ENCODE measurements around the gene SDHC. TPM values are rescaled to one million over a fixed set of nuclear protein-coding genes. Genes with fewer than 3 reads are reported as not detected.

Gene SDHC
- total and polyA plus RNA-seq, 2 donors: 19.8 to 93.5 TPM

DNA sequence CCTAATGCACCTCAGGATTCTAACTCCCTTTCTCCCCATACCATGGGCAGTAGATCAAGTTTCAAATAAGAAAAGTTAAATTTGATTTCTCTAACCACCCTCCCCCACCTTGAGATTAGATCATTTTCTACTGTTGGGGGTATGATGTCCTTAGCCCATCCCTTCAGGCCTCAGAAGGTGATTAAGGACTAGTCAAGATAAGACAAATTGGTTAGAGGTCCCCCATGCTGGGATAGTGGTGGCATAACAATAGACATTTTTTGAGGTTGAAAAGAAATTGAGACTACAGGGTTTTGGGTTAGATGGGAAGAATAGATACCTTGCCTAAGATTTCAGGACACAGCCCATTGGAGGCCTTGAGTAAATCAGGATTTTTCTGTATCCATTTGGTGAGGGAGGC lies 51.0 kb downstream of the SDHC start:
- Histone ChIP-seq H3K4me3 (ENCODE audit: low read length in 2 of 2) (no peak overlapping the region), H3K9me3 (ENCODE audit: control insufficient read depth in 2 of 2, insufficient read depth in 1 of 2, low read length in 1 of 2) (no peaks in the 10 kb centered on the region), H3K4me1 (ENCODE audit: control insufficient read depth in 2 of 2, insufficient read depth in 2 of 2, low read length in 2 of 2) (no peaks in the 10 kb centered on the region), H3K27ac (ENCODE audit: low read depth in 1 of 2, low read length in 1 of 2) (no peak overlapping the region), H3K36me3 (ENCODE audit: control insufficient read depth in 2 of 2, insufficient read depth in 2 of 2, low read length in 1 of 2) (peaks cover 24 to 27% of the 10 kb centered on the region in 2 donors), H3K27me3 (ENCODE audit: control insufficient read depth in 2 of 2, insufficient read depth in 1 of 2, low read length in 1 of 2) (no peaks in the 10 kb centered on the region)
- DNase-seq (ENCODE audit: low read depth in 6 of 9, low spot score in 9 of 9): no peak

DNA sequence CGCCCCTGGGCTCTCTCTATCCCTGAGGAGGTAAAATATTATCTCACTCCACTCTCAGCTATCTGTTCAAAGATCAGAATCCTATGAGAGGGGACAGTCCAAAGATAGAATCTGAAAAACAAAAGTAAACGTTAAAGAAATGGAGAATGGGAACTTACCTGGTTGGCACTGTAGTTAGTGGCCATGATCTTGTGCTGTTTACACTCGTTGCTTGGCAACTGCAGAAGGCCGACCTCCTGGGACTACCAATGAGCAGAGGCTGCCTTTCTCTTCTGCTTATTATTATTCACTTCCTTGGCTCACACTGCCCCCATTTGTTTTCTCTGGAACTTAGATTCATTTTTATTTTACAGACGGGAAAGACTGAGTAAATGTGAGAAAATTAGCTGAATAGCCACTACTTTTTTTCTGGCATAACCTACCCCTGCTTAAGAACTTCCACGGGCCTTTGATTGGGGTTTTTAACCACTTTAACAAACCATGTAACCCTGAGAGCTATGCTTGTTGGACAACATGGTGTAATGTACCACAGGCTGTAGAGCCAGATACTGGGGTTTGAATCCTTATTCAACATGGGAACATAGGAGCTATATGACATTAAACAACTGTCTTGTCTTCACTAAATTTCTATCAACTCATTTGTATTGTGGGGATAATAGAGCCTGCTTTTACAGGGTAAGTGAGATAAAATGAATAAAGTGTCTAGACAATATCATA lies 53.7 kb downstream of the SDHC start, which contains the start of gene CFAP126:
Gene CFAP126, minus strand, starts transcription at position 193 of the 717 bp plus-strand sequence. Its CDS starts 8 bp downstream, at position 185.
- peak in 4 of 9 donors; percentile 15 to 54 (median 16) for DNase-seq (ENCODE audit: low read depth in 6 of 9, low spot score in 9 of 9)
- H3K36me3 ChIP-seq (ENCODE audit: control insufficient read depth in 2 of 2, insufficient read depth in 2 of 2, low read length in 1 of 2): peaks cover 22 to 23% of the 10 kb centered on the region in 2 donors
- no peaks in the 10 kb centered on the region for H3K4me1 ChIP-seq (ENCODE audit: control insufficient read depth in 2 of 2, insufficient read depth in 2 of 2, low read length in 2 of 2)
- WGBS: 32% methylated on average over 6 of the region's 6 CpGs
- H3K4me3 ChIP-seq (ENCODE audit: low read length in 2 of 2): no peak within 1 kb of the TSS
- no peak within 1 kb of the TSS for H3K27ac ChIP-seq (ENCODE audit: low read depth in 1 of 2, low read length in 1 of 2)
- no peaks in the 10 kb centered on the region for H3K27me3 ChIP-seq (ENCODE audit: control insufficient read depth in 2 of 2, insufficient read depth in 1 of 2, low read length in 1 of 2)
- H3K9me3 ChIP-seq (ENCODE audit: control insufficient read depth in 2 of 2, insufficient read depth in 1 of 2, low read length in 1 of 2): no peaks in the 10 kb centered on the region

DNA sequence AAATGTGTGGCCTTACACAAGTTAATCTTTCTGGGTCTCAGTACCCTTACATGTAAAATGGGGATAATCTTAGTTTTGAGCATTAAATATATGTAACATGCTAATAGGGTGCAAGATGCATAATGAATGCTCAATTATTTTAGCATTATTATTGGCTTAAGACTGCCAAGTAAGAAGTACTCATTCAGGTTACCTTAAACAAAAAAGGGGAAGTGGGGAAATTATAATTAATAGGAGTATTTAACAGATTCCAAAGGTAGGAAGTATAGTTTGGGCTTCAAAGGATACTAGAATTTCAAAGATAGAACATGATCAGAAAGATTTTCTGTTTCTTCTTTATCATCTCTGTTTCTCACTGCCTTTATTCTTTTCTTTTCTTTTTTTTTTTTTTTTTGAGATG lies 59.3 kb downstream of the SDHC start:
- H3K9me3 ChIP-seq (ENCODE audit: control insufficient read depth in 2 of 2, insufficient read depth in 1 of 2, low read length in 1 of 2): no peaks in the 10 kb centered on the region
- no peaks in the 10 kb centered on the region for H3K27me3 ChIP-seq (ENCODE audit: control insufficient read depth in 2 of 2, insufficient read depth in 1 of 2, low read length in 1 of 2)
- no peak overlapping the region for H3K4me3 ChIP-seq (ENCODE audit: low read length in 2 of 2)
- no peak for DNase-seq (ENCODE audit: low read depth in 6 of 9, low spot score in 9 of 9)
- no peaks in the 10 kb centered on the region for H3K36me3 ChIP-seq (ENCODE audit: control insufficient read depth in 2 of 2, insufficient read depth in 2 of 2, low read length in 1 of 2)
- no peaks in the 10 kb centered on the region for H3K4me1 ChIP-seq (ENCODE audit: control insufficient read depth in 2 of 2, insufficient read depth in 2 of 2, low read length in 2 of 2)
- no peak overlapping the region for H3K27ac ChIP-seq (ENCODE audit: low read depth in 1 of 2, low read length in 1 of 2)

DNA sequence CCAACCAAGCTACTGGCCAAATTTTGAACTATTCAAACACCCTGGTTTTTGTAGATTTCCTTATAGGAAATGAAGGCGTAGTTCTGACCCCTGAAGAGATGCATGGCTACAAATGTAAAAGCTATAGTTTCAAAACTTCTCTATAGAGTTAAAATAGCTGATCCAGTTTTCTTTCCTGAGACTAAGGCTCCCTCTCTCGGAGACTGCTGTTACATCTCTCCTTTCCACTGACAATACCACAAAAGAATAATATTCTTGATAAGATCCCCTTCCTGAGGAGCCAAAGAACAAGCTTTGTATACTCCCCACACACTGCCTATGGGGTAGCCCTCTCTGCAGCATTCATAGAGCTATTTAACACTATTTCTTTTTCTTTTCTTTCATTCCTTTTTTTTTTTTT lies 60.2 kb downstream of the SDHC start:
- H3K27ac ChIP-seq (ENCODE audit: low read depth in 1 of 2, low read length in 1 of 2): no peak overlapping the region
- DNase-seq (ENCODE audit: low read depth in 6 of 9, low spot score in 9 of 9): no peak
- H3K36me3 ChIP-seq (ENCODE audit: control insufficient read depth in 2 of 2, insufficient read depth in 2 of 2, low read length in 1 of 2): no peaks in the 10 kb centered on the region
- no peaks in the 10 kb centered on the region for H3K9me3 ChIP-seq (ENCODE audit: control insufficient read depth in 2 of 2, insufficient read depth in 1 of 2, low read length in 1 of 2)
- WGBS: 51% methylated on average over 2 of the region's 2 CpGs
- H3K4me3 ChIP-seq (ENCODE audit: low read length in 2 of 2): no peak overlapping the region
- no peaks in the 10 kb centered on the region for H3K27me3 ChIP-seq (ENCODE audit: control insufficient read depth in 2 of 2, insufficient read depth in 1 of 2, low read length in 1 of 2)
- H3K4me1 ChIP-seq (ENCODE audit: control insufficient read depth in 2 of 2, insufficient read depth in 2 of 2, low read length in 2 of 2): no peaks in the 10 kb centered on the region

DNA sequence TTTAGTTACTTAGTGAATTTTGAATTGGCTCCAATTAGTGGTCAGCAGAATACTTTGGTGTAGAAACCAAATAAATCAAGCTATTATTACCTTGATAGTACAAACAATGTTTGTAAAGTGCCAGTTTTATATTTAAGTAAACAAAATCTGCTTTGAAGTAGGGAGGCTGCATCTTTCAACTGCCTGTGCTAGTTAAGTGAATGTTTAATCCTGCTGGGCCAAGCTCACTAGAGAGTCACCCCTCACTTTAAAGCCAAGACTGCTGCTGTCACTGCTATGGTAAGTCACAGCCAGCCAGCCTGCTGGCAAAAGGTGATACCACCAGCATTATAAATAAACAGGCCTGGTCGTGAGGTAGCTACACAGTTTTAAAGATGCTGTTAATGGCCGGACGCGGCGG lies 63.8 kb downstream of the SDHC start:
- Histone ChIP-seq H3K4me1 (ENCODE audit: control insufficient read depth in 2 of 2, insufficient read depth in 2 of 2, low read length in 2 of 2) (no peaks in the 10 kb centered on the region), H3K27me3 (ENCODE audit: control insufficient read depth in 2 of 2, insufficient read depth in 1 of 2, low read length in 1 of 2) (no peaks in the 10 kb centered on the region), H3K36me3 (ENCODE audit: control insufficient read depth in 2 of 2, insufficient read depth in 2 of 2, low read length in 1 of 2) (no peaks in the 10 kb centered on the region), H3K9me3 (ENCODE audit: control insufficient read depth in 2 of 2, insufficient read depth in 1 of 2, low read length in 1 of 2) (no peaks in the 10 kb centered on the region), H3K27ac (ENCODE audit: low read depth in 1 of 2, low read length in 1 of 2) (no peak overlapping the region), H3K4me3 (ENCODE audit: low read length in 2 of 2) (no peak overlapping the region)
- no peak for DNase-seq (ENCODE audit: low read depth in 6 of 9, low spot score in 9 of 9)
- WGBS: over 99% methylated on average over 5 of the region's 5 CpGs

DNA sequence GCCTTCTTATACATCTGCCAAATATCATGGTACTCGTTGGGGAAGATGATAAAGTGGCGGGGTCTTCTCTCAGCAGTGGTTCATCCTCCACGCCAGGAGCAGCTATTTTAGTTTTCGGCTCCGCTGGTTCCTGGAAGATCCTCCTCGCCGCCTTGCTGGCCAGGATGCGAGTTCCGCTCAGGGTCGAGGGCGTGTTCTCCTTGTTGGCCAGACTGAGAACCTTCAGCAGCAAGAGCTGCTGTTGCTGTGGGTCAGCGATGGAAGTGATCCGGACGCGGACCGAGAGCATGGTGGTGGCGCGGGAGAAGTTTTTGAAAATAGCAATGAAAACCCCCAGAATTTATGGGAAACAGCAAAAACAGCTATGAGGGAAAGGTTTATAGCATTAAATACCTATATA lies 64.9 kb downstream of the SDHC start:
- Histone ChIP-seq H3K36me3 (ENCODE audit: control insufficient read depth in 2 of 2, insufficient read depth in 2 of 2, low read length in 1 of 2) (no peaks in the 10 kb centered on the region), H3K27ac (ENCODE audit: low read depth in 1 of 2, low read length in 1 of 2) (no peak overlapping the region), H3K4me1 (ENCODE audit: control insufficient read depth in 2 of 2, insufficient read depth in 2 of 2, low read length in 2 of 2) (no peaks in the 10 kb centered on the region), H3K27me3 (ENCODE audit: control insufficient read depth in 2 of 2, insufficient read depth in 1 of 2, low read length in 1 of 2) (no peaks in the 10 kb centered on the region), H3K4me3 (ENCODE audit: low read length in 2 of 2) (peak overlapping the region in 1 of 2 donors; percentile 15), H3K9me3 (ENCODE audit: control insufficient read depth in 2 of 2, insufficient read depth in 1 of 2, low read length in 1 of 2) (no peaks in the 10 kb centered on the region)
- DNase-seq (ENCODE audit: low read depth in 6 of 9, low spot score in 9 of 9): peak in 1 of 9 donors; percentile 14
- WGBS: 92% methylated on average over 18 of the region's 18 CpGs

DNA sequence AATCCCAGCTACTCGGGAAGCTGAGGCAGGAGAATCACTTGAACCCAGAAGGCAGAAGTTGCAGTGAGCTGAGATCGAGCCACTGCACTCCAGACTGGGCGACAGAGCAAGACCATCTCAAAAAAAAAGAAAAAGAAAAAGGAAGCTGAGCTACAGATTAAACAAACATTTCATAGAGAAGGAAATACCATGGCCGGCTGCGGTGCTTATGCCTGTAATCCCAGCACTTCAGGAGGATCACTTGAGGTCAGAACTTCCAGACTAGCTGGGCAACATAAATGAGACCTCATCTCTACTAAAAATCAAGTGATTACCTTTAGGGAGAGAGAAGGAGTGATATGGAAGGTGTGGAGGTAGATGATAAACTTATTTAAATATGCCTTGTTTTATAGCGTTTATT lies 67.5 kb downstream of the SDHC start:
- WGBS: 58% methylated on average over 6 of the region's 6 CpGs
- no peak for DNase-seq (ENCODE audit: low read depth in 6 of 9, low spot score in 9 of 9)
- Histone ChIP-seq H3K27ac (ENCODE audit: low read depth in 1 of 2, low read length in 1 of 2) (no peak overlapping the region), H3K27me3 (ENCODE audit: control insufficient read depth in 2 of 2, insufficient read depth in 1 of 2, low read length in 1 of 2) (no peaks in the 10 kb centered on the region), H3K36me3 (ENCODE audit: control insufficient read depth in 2 of 2, insufficient read depth in 2 of 2, low read length in 1 of 2) (no peaks in the 10 kb centered on the region), H3K4me3 (ENCODE audit: low read length in 2 of 2) (no peak overlapping the region), H3K4me1 (ENCODE audit: control insufficient read depth in 2 of 2, insufficient read depth in 2 of 2, low read length in 2 of 2) (no peaks in the 10 kb centered on the region), H3K9me3 (ENCODE audit: control insufficient read depth in 2 of 2, insufficient read depth in 1 of 2, low read length in 1 of 2) (no peaks in the 10 kb centered on the region)

DNA sequence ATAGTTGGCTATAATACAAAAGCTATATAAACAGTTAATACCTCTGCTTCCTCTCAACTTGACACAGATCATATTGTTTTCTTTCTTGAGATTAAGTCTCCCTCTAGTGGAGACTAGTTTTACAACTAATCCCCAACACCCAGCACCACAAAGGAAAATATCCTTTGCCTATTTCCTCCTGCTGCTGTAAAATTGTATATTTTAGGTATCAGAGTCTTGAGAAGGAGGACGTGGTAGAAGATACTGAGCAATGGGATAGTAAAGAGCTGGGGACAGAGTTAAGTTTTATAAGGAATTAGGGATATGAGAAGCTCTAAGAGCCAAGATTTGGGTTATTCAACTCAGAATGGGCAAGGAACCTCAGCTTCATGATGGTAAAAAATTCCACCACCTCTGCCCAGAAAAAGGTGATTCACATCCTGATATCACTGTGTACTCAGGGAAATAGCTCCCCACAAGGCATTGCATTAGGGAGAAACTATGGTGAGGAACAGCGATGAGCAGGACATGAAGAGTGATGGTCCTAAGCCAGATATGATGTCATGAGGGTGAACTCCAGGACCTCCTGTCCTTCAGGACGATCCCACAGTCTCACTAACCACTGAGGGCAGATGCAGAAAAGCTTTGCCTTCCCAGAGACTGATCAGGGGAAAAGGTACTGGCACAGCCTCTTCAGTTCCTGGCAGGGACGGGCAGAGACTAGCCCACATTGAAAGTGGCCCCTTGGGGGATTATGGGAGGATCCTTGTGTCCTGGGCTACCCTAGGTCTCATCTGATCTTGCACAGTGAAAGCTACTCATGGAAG lies 68.2 kb downstream of the SDHC start:
- peak overlapping the region in 1 of 2 donors; percentile 38 for H3K27ac ChIP-seq (ENCODE audit: low read depth in 1 of 2, low read length in 1 of 2)
- 56% methylated on average over 4 of the region's 4 CpGs for WGBS
- H3K4me1 ChIP-seq (ENCODE audit: control insufficient read depth in 2 of 2, insufficient read depth in 2 of 2, low read length in 2 of 2): no peaks in the 10 kb centered on the region
- peak in 7 of 9 donors; percentile 28 to 76 (median 42) for DNase-seq (ENCODE audit: low read depth in 6 of 9, low spot score in 9 of 9)
- H3K4me3 ChIP-seq (ENCODE audit: low read length in 2 of 2): no peak overlapping the region
- H3K9me3 ChIP-seq (ENCODE audit: control insufficient read depth in 2 of 2, insufficient read depth in 1 of 2, low read length in 1 of 2): no peaks in the 10 kb centered on the region
- H3K36me3 ChIP-seq (ENCODE audit: control insufficient read depth in 2 of 2, insufficient read depth in 2 of 2, low read length in 1 of 2): no peaks in the 10 kb centered on the region
- H3K27me3 ChIP-seq (ENCODE audit: control insufficient read depth in 2 of 2, insufficient read depth in 1 of 2, low read length in 1 of 2): no peaks in the 10 kb centered on the region

DNA sequence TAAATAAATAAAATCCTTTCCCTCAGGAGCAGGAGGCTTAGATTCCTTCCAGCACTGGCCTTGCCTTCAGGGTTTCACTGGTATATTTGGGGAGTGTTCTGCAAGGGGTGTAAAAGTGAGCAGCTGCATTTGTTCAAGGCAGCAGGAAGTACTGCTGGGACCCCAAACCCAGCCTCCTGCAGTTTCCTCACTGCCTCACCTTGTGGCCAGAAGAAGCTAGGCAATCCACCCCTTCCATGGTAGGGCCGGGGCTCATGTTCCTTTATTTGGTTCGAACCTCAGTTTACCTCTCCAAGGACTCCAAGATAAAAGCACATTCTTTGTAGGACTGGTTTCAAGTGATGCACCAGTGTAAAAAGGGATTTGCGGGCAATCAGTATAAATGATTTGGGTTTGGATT lies 74.5 kb downstream of the SDHC start:
- peaks cover 8 to 12% of the 10 kb centered on the region in 2 donors for H3K4me1 ChIP-seq (ENCODE audit: control insufficient read depth in 2 of 2, insufficient read depth in 2 of 2, low read length in 2 of 2)
- no peak overlapping the region for H3K4me3 ChIP-seq (ENCODE audit: low read length in 2 of 2)
- 90% methylated on average over 3 of the region's 3 CpGs for WGBS
- no peak for DNase-seq (ENCODE audit: low read depth in 6 of 9, low spot score in 9 of 9)
- no peaks in the 10 kb centered on the region for H3K9me3 ChIP-seq (ENCODE audit: control insufficient read depth in 2 of 2, insufficient read depth in 1 of 2, low read length in 1 of 2)
- H3K27ac ChIP-seq (ENCODE audit: low read depth in 1 of 2, low read length in 1 of 2): no peak overlapping the region
- no peaks in the 10 kb centered on the region for H3K36me3 ChIP-seq (ENCODE audit: control insufficient read depth in 2 of 2, insufficient read depth in 2 of 2, low read length in 1 of 2)
- peaks cover 0 to 9% of the 10 kb centered on the region in 2 donors for H3K27me3 ChIP-seq (ENCODE audit: control insufficient read depth in 2 of 2, insufficient read depth in 1 of 2, low read length in 1 of 2)
